ENCODE measurements around the gene OSGIN1.
"Not testable (repeated sequence)": the region's sequence is repeated elsewhere in the genome, so short reads cannot be mapped to it uniquely, and the experiment has no call there.

The OSGIN1 gene

DNA sequence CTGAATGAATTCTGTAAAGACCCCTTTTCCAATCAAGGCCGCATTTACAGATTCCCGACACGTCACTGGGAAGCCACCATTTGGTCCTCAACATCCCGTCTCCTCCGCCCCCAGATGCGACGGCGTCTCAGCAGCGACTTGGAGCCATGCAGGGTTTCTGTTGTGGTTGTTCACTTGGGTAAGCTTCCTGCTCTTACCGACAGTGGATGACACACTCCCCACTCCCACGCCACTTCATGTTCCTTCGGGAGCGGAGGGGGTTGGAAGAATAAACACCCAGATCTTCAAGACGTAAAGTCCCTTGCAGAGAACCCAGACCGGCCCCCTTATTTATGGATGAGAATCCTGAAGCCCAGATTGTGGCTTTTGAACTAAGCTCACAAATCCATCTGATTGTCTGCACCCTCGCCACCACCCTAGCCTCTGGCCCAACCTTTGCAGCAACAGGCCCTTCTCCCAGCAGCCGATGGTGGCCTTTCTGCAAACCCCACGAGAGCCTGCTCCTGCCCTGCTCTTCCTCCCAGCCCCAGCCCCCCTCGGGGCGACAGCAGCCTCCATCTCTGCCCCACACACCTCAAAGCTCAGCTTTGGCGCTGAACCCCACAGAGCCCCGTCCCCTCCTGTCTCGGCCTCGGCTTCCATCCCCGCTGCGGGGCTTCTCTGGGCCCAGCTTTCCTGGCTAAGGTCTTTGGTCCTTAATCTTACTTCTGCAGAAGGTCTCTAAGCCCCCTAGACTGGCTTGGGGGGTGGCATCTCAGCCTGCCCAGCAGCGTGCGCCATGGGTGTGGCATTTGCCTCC is 19.0 kb upstream of the OSGIN1 start:
- H3K36me3 Mint-ChIP-seq, result no peaks in the 10 kb centered on the region
- no peaks in the 10 kb centered on the region for H3K27me3 Mint-ChIP-seq
- no peaks in the 10 kb centered on the region for H3K9me3 Mint-ChIP-seq (ENCODE audit: low read depth)
- H3K27ac Mint-ChIP-seq, result no peak overlapping the region
- H3K4me1 Mint-ChIP-seq (ENCODE audit: low read depth), result no peaks in the 10 kb centered on the region
- no peak overlapping the region for H3K4me3 Mint-ChIP-seq

DNA sequence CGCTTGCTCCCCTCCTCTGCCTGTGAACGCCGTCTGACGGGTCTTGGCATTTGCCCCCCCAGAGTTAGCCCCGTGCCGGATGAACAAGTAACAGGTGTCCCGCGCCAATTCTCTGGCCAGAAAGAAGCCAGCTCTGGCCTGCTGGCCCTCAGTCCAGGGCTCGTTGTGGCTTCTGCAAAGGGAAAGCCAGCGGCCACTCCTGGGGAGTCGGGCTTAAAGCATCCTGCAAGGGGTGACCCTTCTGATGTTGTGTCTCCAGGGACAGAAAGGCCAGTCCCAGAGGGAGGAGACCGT is 18.4 kb upstream of the OSGIN1 start:
- Mint-ChIP-seq H3K27me3 (no peaks in the 10 kb centered on the region), H3K36me3 (no peaks in the 10 kb centered on the region), H3K4me3 (no peak overlapping the region), H3K9me3 (ENCODE audit: low read depth) (no peaks in the 10 kb centered on the region), H3K27ac (no peak overlapping the region), H3K4me1 (ENCODE audit: low read depth) (no peaks in the 10 kb centered on the region)

DNA sequence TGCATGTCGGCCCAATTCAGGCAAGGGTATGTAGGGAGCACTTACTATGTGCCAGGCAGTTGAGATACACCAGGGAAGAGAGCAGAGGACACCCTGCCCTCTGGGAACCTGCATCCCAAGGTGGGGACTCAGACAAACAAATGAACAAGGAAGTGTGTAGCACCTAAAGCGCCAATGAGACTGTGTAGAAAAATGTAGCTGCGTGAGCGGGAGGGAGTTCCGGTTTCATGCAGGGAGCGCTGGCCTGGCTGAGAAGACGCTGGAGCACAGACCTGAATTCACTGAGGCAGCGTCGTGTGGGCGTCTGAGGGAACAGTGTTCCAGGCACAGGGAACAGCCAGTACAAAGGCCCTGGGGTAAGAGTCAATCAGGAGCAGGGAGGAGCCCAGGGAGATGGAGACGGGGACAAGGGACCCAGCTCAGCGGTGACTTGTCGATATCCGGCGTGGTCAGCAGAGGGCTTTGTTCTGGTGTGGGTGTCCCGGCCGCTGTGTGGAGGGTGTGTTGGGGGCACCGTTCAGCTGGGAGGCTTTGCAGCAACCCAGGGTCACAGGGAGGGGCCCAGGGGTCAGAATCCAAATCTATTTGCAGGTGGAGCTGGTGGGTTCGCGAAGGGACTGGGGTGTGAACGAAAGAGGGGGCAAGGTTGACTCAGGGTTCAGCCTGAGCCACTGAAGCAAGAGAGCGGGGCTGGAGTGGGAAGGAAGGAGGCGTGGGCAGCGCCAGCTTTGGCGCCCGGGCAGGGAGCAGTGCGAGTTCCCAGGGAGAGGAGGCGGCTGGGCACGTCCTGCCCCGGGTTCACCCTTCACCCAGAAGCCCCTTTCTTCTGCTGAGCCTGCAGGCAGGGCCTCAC is 17.8 kb upstream of the OSGIN1 start:
- Mint-ChIP-seq H3K4me3 (no peak overlapping the region), H3K27ac (no peak overlapping the region), H3K27me3 (no peaks in the 10 kb centered on the region), H3K9me3 (ENCODE audit: low read depth) (no peaks in the 10 kb centered on the region), H3K36me3 (no peaks in the 10 kb centered on the region), H3K4me1 (ENCODE audit: low read depth) (no peaks in the 10 kb centered on the region)

DNA sequence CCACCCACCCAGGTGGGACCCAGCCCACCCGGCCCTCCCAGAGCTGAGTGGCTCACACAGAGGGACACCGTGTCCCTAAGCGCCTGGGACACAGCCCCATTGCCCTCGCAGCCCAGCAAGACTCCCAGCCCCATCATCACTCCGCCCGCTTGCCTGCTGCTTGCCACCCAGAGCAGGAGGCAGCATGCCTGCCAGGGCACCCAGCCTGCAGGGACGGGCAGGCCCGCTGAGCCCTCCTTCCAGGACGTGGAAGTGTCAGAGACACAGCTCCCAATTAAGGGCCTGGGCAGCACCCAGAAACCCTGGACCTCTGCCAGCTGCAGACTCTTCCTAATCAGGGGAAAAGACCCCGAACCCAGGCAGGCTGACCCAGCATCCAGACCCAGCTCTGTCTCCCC is 17.2 kb upstream of the OSGIN1 start:
- Mint-ChIP-seq H3K27me3 (no peaks in the 10 kb centered on the region), H3K9me3 (ENCODE audit: low read depth) (no peaks in the 10 kb centered on the region), H3K4me3 (no peak overlapping the region), H3K4me1 (ENCODE audit: low read depth) (no peaks in the 10 kb centered on the region), H3K27ac (no peak overlapping the region), H3K36me3 (no peaks in the 10 kb centered on the region)

DNA sequence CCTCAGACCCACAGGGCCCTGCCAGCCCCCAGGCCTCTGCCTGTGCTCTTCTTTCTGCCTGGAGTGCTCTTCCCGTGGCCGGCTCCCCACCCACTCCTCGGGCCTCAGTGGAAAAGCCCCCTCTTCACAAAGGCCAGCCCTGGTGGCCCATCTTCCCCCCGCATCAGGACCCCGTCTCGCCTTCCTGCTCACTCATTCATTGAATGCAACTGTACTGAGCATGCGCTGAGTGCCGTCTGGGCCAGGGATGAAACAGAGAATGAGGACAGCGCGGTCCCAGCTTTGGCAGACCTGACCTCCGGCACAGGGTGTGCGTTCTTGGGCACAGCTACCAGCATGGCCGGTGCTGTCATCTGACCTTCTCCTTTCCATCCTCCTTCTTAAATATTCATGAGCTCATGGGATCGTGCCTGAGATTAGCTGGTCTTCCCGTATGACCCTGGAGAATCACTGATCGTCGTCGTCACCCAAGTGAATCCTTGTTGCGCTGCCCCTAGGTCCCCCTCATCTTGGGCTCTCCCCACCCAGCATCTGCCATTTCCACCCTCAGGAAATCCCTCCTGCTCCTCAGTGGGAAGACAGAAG is 16.4 kb upstream of the OSGIN1 start:
- Mint-ChIP-seq H3K4me3 (no peak overlapping the region), H3K9me3 (ENCODE audit: low read depth) (no peaks in the 10 kb centered on the region), H3K27ac (no peak overlapping the region), H3K27me3 (no peaks in the 10 kb centered on the region), H3K4me1 (ENCODE audit: low read depth) (no peaks in the 10 kb centered on the region), H3K36me3 (no peaks in the 10 kb centered on the region)

DNA sequence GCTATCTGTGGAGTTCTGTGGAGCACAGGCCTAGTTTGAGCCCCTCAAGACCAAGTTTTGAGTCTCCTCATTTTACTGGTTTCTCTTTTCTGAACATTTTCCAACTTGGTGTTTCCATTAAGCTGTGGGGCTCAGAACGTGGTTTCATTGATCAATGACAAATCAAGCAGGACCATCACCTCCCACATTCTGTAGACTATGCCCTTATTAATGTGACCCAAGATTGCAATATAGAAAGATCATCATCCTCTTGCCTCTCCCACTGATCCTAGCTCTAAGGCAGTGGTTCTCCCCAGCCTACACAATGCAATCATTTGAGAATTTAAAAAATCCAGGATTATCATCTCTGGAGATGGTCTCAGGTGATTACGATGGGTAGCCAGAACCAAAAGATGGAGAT is 15.8 kb upstream of the OSGIN1 start:
- Mint-ChIP-seq H3K4me1 (ENCODE audit: low read depth) (no peaks in the 10 kb centered on the region), H3K36me3 (no peaks in the 10 kb centered on the region), H3K9me3 (ENCODE audit: low read depth) (no peaks in the 10 kb centered on the region), H3K27me3 (no peaks in the 10 kb centered on the region), H3K27ac (no peak overlapping the region), H3K4me3 (no peak overlapping the region)

DNA sequence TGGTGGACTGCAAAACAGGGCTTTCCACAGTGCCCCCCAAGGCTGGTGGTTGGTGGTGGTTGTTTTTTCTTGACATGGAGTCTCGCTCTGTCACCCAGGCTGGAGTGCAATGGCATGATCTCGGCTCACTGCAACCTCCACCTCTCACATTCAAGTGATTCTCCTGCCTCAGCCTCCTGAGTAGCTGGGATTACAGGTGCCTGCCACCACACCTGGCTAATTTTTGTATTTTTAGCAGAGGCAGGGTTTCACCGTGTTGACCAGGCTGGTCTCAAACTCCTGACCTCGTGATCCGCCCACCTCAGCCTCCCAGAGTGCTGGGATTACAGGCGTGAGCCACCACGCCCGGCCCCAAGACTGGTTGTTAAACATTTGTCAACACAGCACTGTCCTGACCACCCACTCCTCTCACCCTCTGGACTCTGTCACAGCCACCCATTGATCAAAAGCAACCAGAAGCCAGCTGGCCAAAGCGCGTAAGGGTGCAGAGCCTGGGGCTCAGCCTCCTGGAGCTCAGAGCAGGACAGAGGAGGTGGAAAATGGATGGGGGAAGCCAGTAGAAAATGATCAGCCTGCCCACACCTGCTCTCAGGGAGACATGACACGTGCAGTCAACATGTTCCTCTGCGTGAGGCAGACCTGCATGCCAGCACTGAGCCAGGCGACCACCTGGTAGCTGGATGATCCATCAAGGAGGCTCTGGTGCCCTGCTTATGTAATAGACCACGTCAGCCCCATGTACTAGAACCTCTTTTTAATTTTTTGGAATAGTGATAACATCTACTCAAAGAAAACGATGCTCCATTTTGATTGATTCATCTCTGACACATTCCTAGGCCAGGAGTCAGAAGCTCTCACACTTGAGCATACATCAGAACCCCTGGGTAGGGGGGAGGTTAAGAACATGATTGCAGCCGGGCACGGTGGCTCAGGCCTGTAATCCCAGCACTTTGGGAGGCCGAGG is 14.8 kb upstream of the OSGIN1 start:
- no peaks in the 10 kb centered on the region for H3K36me3 Mint-ChIP-seq
- H3K27me3 Mint-ChIP-seq, result no peaks in the 10 kb centered on the region
- no peaks in the 10 kb centered on the region for H3K4me1 Mint-ChIP-seq (ENCODE audit: low read depth)
- no peak overlapping the region for H3K27ac Mint-ChIP-seq
- no peak overlapping the region for H3K4me3 Mint-ChIP-seq
- no peaks in the 10 kb centered on the region for H3K9me3 Mint-ChIP-seq (ENCODE audit: low read depth)

DNA sequence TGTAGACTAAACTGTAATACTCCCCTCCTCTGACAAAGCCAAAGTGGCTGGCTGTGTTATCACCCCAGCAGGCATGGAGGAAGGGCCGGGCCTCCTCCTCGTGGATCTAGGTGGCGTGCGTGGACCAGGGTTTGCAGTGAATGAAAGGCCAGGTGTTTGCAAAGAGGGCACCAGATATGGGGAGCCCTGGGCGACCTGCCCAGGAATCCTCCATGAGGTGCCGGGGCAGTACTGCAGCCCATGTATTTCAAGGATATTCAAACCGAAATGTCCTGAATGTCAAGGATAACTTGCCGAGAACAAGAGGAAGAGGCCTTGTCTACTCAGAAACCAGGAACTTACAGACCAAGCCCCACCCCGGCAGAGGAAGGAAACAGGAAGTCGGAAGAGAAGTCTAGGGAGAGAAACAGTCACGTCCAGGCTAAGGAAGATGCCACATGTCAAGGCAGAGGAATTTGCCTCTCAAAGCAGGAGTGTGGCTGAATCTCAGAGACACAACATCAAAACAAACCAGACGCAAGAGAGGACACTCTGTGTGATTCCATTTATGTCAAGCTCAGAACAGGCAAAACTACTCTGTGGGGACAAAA is 13.7 kb upstream of the OSGIN1 start:
- Mint-ChIP-seq H3K4me3 (no peak overlapping the region), H3K4me1 (ENCODE audit: low read depth) (no peaks in the 10 kb centered on the region), H3K9me3 (ENCODE audit: low read depth) (no peaks in the 10 kb centered on the region), H3K36me3 (no peaks in the 10 kb centered on the region), H3K27ac (no peak overlapping the region), H3K27me3 (no peaks in the 10 kb centered on the region)

DNA sequence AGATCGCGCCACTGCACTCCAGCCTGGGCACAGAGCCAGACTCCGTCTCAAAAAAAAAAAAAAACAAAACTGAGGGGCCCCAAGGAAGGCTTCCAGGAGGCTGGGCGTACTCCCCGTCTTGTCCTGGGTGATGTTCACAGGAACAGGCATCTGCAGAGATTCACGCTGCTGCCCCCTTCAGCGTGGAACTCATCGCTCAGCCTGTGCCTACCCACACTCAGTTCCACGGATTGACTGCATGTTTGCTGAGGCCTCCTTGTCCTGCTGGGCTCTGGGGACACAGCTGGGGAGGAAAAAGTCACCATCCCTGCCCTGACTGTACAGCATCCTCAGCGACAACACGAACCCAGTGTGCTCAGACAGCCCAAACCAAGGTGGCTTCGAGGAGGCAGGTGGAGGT is 12.9 kb upstream of the OSGIN1 start:
- H3K9me3 Mint-ChIP-seq (ENCODE audit: low read depth), result no peaks in the 10 kb centered on the region
- H3K4me3 Mint-ChIP-seq, result no peak overlapping the region
- no peak overlapping the region for H3K27ac Mint-ChIP-seq
- H3K36me3 Mint-ChIP-seq, result no peaks in the 10 kb centered on the region
- H3K27me3 Mint-ChIP-seq, result no peaks in the 10 kb centered on the region
- no peaks in the 10 kb centered on the region for H3K4me1 Mint-ChIP-seq (ENCODE audit: low read depth)

DNA sequence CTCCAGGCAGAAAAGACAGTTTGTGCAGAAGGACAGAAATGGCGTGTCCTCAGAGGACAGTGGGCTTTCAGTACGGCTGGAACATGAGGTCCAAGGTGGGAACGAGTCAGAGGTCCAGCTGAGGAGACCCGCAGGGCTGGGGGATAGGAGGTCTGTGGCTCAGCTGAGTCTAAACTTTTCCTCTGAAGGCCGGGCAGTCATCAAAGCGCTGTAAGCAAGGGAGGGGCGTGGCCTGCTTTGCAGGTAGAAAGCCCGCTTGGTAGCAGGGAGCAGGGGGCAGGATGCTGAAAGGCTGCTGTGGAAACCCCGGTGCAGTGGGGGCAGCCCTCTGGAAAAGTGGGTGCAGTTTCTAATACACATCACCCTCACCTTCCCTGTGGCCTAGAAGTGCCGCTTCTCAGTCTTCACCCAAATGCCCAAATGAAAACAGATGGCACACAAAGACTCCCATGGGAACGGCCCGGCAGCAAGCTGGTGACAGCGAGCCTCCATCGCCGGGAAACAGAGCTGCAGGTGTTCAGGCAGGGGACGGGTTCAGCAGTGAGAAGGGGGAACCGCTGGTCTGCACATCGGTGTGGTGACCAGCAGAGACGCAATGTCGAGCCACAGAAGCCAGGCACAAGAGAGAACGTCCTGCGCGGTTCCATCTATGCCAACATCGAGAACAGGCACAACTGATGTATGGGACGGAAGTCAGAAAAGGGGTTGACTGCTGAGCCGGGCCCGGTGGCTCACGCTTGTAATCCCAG is 12.2 kb upstream of the OSGIN1 start:
- Mint-ChIP-seq H3K27ac (no peak overlapping the region), H3K9me3 (ENCODE audit: low read depth) (no peaks in the 10 kb centered on the region), H3K4me1 (ENCODE audit: low read depth) (no peaks in the 10 kb centered on the region), H3K4me3 (no peak overlapping the region), H3K36me3 (no peaks in the 10 kb centered on the region), H3K27me3 (no peaks in the 10 kb centered on the region)

DNA sequence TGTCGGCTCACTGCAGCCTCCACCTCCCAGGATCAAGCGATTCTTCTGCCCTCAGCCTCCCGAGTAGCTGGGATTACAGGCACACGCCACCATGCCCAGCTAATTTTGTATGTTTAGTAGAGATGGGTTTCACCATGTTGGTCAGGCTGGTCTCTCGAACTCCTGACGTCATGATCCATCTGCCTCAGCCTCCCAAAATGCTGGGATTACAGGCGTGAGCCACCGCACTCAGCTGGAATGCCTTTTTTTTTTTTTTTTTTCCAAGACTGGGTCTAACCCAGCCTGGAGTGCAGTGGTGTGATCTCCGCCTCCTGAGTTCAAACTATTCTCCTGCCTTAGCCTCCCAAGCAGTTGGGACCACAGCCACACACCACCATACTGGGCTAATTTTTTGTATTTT is 11.5 kb upstream of the OSGIN1 start:
- not testable (repeated sequence) for H3K27ac Mint-ChIP-seq; H3K9me3 Mint-ChIP-seq (ENCODE audit: low read depth); H3K27me3 Mint-ChIP-seq; H3K4me3 Mint-ChIP-seq; H3K36me3 Mint-ChIP-seq; H3K4me1 Mint-ChIP-seq (ENCODE audit: low read depth)

DNA sequence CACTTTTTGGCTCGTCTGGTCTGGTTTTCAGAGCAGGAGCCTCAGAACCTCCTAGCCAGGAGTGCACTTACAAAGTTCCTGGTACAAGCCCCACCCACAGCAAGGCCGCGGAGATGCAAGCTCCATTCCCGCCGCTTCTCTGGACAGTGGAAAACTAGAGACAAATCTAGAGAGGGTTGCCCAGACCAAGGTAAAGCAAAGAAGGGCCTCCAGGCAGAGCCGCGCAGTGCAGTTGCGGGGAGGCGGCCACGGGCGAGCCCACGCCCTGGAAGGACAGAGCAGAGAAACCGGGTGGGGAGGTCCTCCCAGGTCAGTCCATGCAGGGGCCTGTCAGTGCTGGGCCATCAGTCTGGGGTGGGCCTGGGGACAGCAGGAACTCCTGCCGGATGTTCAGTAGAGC is 11.0 kb upstream of the OSGIN1 start:
- Mint-ChIP-seq H3K27ac (no peak overlapping the region), H3K9me3 (ENCODE audit: low read depth) (no peaks in the 10 kb centered on the region), H3K36me3 (no peaks in the 10 kb centered on the region), H3K4me3 (no peak overlapping the region), H3K4me1 (ENCODE audit: low read depth) (no peaks in the 10 kb centered on the region), H3K27me3 (no peaks in the 10 kb centered on the region)

DNA sequence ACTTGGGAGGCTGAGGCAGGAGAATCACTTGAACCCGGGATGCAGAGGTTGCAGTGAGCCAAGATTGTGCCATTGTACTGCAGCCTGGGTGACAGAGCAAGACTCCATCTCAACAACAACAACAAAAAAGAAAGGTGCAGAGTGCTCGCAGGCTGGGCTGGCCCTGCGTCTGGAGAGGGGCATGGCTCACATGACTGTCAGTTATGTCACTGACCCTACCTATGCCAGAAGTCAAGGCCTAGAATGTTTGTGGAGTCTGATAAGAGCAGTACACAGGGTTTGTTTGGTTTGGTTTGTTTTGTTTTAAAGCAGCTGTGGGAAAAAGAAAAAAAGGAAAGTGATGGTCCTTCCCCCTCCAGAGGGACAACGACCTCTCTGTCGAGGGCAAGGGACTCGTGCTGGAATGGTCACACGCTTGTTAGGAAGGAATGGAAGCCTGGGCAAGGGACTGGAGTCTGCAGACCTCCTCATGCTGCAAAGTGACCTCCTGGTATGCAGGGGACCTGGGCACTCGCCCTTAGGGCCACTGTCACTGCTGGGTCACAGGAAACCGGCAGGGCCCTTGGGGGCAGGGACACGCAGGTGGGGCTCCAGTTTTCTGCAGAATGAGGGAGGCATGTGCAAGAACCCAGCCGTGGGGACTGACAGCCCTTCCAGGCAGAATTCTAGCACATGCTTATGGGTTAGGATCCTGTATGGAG is 10.1 kb upstream of the OSGIN1 start:
- Mint-ChIP-seq H3K27me3 (no peaks in the 10 kb centered on the region), H3K4me3 (no peak overlapping the region), H3K9me3 (ENCODE audit: low read depth) (no peaks in the 10 kb centered on the region), H3K27ac (no peak overlapping the region), H3K4me1 (ENCODE audit: low read depth) (no peaks in the 10 kb centered on the region), H3K36me3 (no peaks in the 10 kb centered on the region)
